GM18505 (cell line): ENCODE data around the gene POC1A.

ENCODE experiments used
- ATAC-seq: cut with Tn5 transposase; IDR thresholded peaks from one replicate; pipeline ENCODE4 v1.9.1; 2021; ENCODE audit not compliant: unreplicated experiment
- POLR2A ChIP-seq: IDR thresholded peaks from 4 replicates; pipeline ENCODE4 v1.6.1; 2011; ENCODE audit warnings: borderline replicate concordance; ENCODE audit not compliant: insufficient read depth, insufficient read length; ENCODE audit errors: extremely low read depth

POC1A gene

DNA sequence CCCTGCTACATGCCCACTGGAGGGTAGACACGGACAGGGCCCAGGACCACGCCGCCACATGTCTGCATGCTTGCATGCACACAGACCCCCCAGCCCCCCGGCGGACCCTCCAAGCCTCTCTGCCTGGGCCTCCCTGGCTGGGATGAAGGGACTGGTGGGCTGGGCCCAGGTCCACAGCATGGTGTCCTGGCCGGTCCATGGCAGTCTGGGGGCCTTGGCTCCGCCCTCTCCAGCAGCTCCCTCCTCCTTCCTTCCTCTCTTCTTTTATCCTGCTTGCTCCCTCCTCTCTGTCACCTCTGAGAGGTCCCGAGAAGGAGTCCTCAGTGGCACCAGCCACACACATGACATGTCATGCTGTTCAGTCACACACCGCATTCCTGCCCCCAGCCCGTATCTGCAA, 122.3 kb downstream of the POC1A start:
- no peak for TF ChIP-seq POLR2A
- ATAC-seq, result no peak

DNA sequence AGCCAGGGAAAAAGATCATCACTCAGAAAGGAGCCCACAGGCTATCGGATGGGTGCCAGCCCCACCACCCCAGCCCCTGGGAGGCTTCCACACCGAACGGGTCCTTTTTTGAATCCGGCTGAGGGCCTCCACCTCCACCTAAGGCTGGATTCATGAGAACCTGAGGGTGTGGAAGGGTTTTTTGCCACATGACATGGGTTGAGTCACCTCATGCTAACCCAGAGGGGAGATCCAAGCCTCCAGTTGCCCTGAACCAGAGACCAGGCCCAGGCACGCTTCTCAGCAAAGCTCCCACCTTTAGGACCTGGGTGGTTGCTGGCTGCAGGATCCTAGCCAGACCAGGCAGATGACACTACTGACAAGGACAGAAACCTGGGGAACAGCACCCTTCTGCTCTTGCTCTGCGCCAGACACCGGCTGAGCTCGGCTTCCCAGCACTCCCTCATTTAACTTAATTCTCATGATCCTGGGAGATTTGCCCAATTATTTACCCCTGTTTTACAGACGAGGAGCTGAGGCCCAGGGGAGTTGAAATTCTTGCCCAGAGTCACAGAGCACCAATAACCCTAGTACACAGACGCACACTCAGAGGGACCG, 123.4 kb downstream of the POC1A start:
- no peak for ATAC-seq
- TF ChIP-seq POLR2A, result no peak

DNA sequence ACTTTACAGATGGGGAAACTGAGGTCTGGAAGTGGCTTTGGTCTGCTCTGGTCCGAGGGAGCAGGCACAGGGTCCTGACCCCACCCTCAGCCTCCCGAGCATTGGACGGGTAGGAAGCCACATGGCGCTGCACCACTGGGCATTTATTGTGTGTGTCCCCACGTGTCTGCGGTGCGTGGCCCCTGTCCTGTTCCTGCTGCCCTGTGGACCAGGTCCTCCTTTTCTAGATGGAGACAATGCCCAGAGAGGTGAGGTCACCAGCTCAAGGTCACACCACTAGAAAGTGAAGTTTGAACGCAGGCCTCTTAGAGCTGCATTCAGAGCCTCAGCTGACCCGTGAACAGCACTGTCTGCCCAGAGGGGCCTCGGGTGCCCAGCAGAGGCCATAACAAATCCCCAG, 124.7 kb downstream of the POC1A start:
- no peak for ATAC-seq
- TF ChIP-seq POLR2A, result no peak

DNA sequence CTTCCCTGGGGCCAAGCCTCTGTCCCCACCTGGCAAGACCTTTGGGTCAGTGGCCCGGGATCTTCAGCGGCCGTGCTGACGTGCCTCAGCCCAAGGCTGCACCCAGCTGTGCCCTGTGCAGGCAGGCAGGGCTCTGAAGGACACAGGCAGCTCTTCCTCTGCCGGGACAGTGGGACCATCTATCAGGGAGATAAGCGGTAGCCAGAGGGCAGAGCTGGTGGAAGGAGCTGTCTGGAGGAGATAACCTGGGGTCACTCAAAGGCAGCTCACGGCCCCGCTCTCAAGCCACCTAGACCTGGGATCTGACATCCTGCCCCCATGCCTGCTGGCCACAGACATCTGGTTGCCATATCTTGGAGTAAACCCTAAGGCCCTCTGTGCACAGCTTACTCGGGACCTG, 125.2 kb downstream of the POC1A start:
- TF ChIP-seq POLR2A, result no peak
- ATAC-seq, result no peak

DNA sequence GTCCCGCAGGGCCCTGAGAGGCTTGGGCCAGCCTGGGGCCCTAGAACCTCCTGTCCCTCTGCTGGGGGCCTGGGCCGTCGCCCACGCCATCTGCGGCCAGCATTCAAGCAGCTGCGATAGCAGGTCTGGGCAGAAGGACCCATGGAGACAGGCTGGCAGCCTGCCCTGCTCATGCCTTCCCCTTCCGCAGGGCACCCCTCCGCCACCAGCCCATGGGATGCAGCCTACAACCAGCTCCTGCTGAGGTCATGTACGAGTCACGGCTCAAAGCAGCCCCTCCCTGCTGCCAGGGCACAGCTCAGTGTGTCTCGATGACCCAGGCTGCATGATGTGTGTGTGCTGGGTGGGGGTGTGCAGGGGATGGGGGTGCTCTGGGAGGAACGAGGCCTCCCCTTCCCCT, 125.7 kb downstream of the POC1A start:
- ATAC-seq, result no peak
- no peak for TF ChIP-seq POLR2A

DNA sequence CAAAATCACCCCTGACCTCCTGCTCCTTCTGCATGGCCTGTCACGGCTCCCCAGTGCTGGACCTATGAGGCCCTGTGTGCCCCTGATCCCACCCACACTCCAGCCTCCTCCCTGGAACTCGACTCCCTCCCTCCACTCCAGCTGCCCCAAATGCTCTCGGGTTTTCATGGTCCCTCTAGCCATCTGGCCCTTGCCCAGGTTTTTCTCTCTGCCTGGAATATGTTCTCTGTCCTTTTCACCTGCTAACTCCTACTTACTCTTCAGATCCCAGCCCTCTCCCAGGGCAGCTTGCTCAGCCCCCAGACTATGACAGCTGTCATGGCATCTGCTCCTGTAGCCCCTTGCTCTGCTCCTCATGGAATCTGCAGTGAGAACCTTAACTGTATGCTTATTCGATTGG, 128.2 kb downstream of the POC1A start:
- ATAC-seq, result no peak
- no peak for TF ChIP-seq POLR2A

DNA sequence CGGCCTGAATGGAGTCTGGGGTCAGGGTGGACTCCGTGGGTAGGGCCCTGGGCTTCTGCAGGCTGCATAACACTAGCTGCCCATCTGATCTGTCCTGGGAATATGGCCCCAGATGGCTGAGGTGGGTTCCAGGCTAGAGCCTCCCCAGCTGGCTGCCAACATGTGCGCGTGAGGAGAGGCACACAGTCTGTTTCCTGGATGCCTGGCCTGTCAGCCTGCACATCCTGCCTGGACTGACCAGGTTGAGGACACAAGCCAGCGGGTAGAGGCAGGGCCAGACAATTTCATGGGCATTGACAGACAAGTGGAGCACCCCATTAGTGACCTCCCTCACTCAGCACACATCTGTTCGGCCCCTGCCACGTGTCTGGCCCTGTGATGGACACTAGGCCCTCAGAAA, 128.8 kb downstream of the POC1A start:
- no peak for TF ChIP-seq POLR2A
- no peak for ATAC-seq
